ENCODE data around the gene PTGS2. TPM values are rescaled to one million over a fixed set of nuclear protein-coding genes. Genes with fewer than 3 reads are reported as not detected.

Gene PTGS2
- total and polyA plus RNA-seq, 10 donors: 0.20 to 8.3 (median 3.2) TPM

GRCh38 chr1:186659890-186660341 lies 20.3 kb downstream of the PTGS2 start:
- peaks cover 0 to 5% (median 0%) of the 10 kb centered on the region in 8 donors for H3K9me3 ChIP-seq
- peaks cover 0 to 5% (median 0%) of the 10 kb centered on the region in 6 donors for H3K4me1 ChIP-seq
- no peak for DNase-seq
- no peaks in the 10 kb centered on the region for H3K27me3 ChIP-seq (replicated peaks in 1 of 7)
- peak overlapping the region in 1 of 8 donors; percentile 6 for H3K4me3 ChIP-seq
- H3K27ac ChIP-seq: peak overlapping the region in 5 of 8 donors; percentile 16 to 77 (median 50)
- no peaks in the 10 kb centered on the region for H3K36me3 ChIP-seq
- intact Hi-C loops (cut with DNase I; ENCODE audit: low total_unique reads): no loop called here
- TF ChIP-seq POLR2AphosphoS5 (IDR thresholded peaks at IDR 0.05) (no peak), POLR2A (IDR thresholded peaks at IDR 0.05) (no peak)
- TF ChIP-seq, protein P1, sequence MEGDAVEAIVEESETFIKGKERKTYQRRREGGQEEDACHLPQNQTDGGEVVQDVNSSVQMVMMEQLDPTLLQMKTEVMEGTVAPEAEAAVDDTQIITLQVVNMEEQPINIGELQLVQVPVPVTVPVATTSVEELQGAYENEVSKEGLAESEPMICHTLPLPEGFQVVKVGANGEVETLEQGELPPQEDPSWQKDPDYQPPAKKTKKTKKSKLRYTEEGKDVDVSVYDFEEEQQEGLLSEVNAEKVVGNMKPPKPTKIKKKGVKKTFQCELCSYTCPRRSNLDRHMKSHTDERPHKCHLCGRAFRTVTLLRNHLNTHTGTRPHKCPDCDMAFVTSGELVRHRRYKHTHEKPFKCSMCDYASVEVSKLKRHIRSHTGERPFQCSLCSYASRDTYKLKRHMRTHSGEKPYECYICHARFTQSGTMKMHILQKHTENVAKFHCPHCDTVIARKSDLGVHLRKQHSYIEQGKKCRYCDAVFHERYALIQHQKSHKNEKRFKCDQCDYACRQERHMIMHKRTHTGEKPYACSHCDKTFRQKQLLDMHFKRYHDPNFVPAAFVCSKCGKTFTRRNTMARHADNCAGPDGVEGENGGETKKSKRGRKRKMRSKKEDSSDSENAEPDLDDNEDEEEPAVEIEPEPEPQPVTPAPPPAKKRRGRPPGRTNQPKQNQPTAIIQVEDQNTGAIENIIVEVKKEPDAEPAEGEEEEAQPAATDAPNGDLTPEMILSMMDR (IDR thresholded peaks at IDR 0.05 in 8 of 11, conservative IDR thresholded peaks at IDR 0.05 in 3 of 11): no peak

DNA sequence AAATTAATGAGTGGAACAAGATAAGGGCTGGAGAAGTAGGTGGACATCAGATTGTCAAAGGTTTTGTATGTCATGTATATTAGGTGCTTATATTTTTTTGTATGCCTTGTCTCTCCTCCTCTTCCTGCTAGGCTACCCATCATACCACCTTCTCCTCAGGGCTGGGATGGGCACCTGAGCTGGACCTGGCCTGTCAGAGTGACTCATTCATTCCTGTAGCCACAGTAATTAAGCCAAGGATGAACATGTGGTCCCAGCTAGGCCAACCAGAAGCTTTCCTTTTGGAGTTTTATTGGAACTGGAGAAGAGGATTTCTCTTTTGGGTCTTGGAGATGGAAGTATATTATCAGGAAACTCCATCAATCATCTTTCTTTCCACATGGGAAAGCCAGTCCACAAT lies 21.2 kb downstream of the PTGS2 start:
- H3K9me3 ChIP-seq: no peaks in the 10 kb centered on the region
- H3K27me3 ChIP-seq (replicated peaks in 1 of 7): no peaks in the 10 kb centered on the region
- no peaks in the 10 kb centered on the region for H3K36me3 ChIP-seq
- peak overlapping the region in 2 of 8 donors; percentile 68 to 77 for H3K27ac ChIP-seq
- intact Hi-C loops (cut with DNase I; ENCODE audit: low total_unique reads): no loop called here
- no peak for TF ChIP-seq POLR2AphosphoS5 (IDR thresholded peaks at IDR 0.05)
- TF ChIP-seq, protein P1 (IDR thresholded peaks at IDR 0.05 in 8 of 11, conservative IDR thresholded peaks at IDR 0.05 in 3 of 11): no peak
- no peak for TF ChIP-seq POLR2A (IDR thresholded peaks at IDR 0.05)
- no peak for DNase-seq
- H3K4me3 ChIP-seq: no peak overlapping the region
- H3K4me1 ChIP-seq: peaks cover 0 to 5% (median 0%) of the 10 kb centered on the region in 6 donors

- no peak for TF ChIP-seq POLR2AphosphoS5 (IDR thresholded peaks at IDR 0.05)
- TF ChIP-seq, protein P1 (IDR thresholded peaks at IDR 0.05 in 8 of 11, conservative IDR thresholded peaks at IDR 0.05 in 3 of 11): no peak
- TF ChIP-seq POLR2A (IDR thresholded peaks at IDR 0.05): no peak
- WGBS, 5 donors: 85 to 95% (median 88%) methylated on average over 2 of the region's 2 CpGs
Measured at GRCh38 chr1:186657481-186657880, 22.7 kb downstream of the PTGS2 start.

GRCh38 chr1:186655876-186656275 lies 24.3 kb downstream of the PTGS2 start:
- WGBS, 5 donors: 44 to 73% (median 54%) methylated on average over 3 of the region's 3 CpGs

More at GRCh38 chr1:186657481-186657880, 22.7 kb downstream of the PTGS2 start:
- H3K9me3 ChIP-seq: no peaks in the 10 kb centered on the region
- intact Hi-C loops (cut with DNase I; ENCODE audit: low total_unique reads): no loop called here
- no peak overlapping the region for H3K4me3 ChIP-seq
- DNase-seq: no peak
- H3K36me3 ChIP-seq: no peaks in the 10 kb centered on the region
- peaks cover 0 to 9% (median 0%) of the 10 kb centered on the region in 6 donors for H3K4me1 ChIP-seq
- no peaks in the 10 kb centered on the region for H3K27me3 ChIP-seq (replicated peaks in 1 of 7)
- H3K27ac ChIP-seq: no peak overlapping the region

More at GRCh38 chr1:186655876-186656275, 24.3 kb downstream of the PTGS2 start:
- no peaks in the 10 kb centered on the region for H3K27me3 ChIP-seq (replicated peaks in 1 of 7)
- peak overlapping the region in 7 of 8 donors; percentile 48 to 87 (median 67) for H3K27ac ChIP-seq
- peak overlapping the region in 1 of 8 donors; percentile 53 for H3K4me3 ChIP-seq
- H3K36me3 ChIP-seq: no peaks in the 10 kb centered on the region
- no peak for DNase-seq
- intact Hi-C loops (cut with DNase I; ENCODE audit: low total_unique reads): no loop called here
- H3K4me1 ChIP-seq: peaks cover 0 to 9% (median 0%) of the 10 kb centered on the region in 6 donors
- TF ChIP-seq, protein P1 (IDR thresholded peaks at IDR 0.05 in 8 of 11, conservative IDR thresholded peaks at IDR 0.05 in 3 of 11): no peak
- TF ChIP-seq POLR2A (IDR thresholded peaks at IDR 0.05) (no peak), POLR2AphosphoS5 (IDR thresholded peaks at IDR 0.05) (peak in 1 of 3 donors; percentile 50)
- H3K9me3 ChIP-seq: no peaks in the 10 kb centered on the region

All from spleen (tissue), 11 donors.